HepG2 (cell line): Measurements from ENCODE around the gene HECTD1. TPM values are rescaled to one million over a fixed set of nuclear protein-coding genes. Genes with fewer than 3 reads are reported as not detected.

ENCODE experiments used
- ATAC-seq: fragments of 200-7000 bp; cut with Tn5 transposase; 3 replicates; pipeline ENCODE4 v1.9.1; 2020; ENCODE audit warnings: mild to moderate bottlenecking, moderate library complexity
- BruUV-seq: library from RNA; stranded (reverse); fragments of 400-500 nt; replicated peaks from 2 replicates; lab custom pipeline; 2021; lab: Mats Ljungman, UMichigan
- CTCF ChIA-PET: fragments of 300-600 bp; formaldehyde crosslinking; extraction: SDS; loops from one replicate; lab custom pipeline; 2021; ENCODE audit warnings: low total read pairs, inconsistent platforms, low intra/inter-chr PET ratio; lab: Yijun Ruan, JAX
- POLR2A ChIA-PET: fragments of 350-600 bp; sonication (Branson Sonifier 250); formaldehyde crosslinking; loops from one replicate; lab custom pipeline; 2020; ENCODE audit warnings: antibody characterized with exemption, inconsistent platforms; lab: Yijun Ruan, JAX
- DNase-seq: peaks from one replicate; pipeline ENCODE4 v3.0.0-alpha.2; 2015; ENCODE audit warnings: low spot score
- FAIRE-seq: peaks from 3 replicates; lab custom pipeline; 2011; peaks lifted over from hg19 to GRCh38; lab: Jason Lieb, UNC
- H2AFZ ChIP-seq: one replicate; pipeline ENCODE4 v1.6.1; 2011; ENCODE audit warnings: low read length, inconsistent platforms
- H3K27ac ChIP-seq: fragments of 300-600 bp; 3 replicates; pipeline ENCODE4 v1.8.0; 2011; ENCODE audit warnings: mixed run types, mild to moderate bottlenecking, mixed read lengths, low read length, inconsistent platforms; ENCODE audit not compliant: insufficient read depth; ENCODE audit errors: extremely low read length
- H3K27me3 ChIP-seq, 2 experiments: fragments of 200-600 bp in 1 of 2; 2 replicates in 1 of 2; 3 replicates in 1 of 2; pipeline versions ENCODE4 v1.6.0 to v1.8.0; 2011; ENCODE audit warnings: low read length in 2 of 2, mild to moderate bottlenecking in 2 of 2, moderate library complexity in 2 of 2, inconsistent platforms in 1 of 2; ENCODE audit not compliant: insufficient read depth in 2 of 2, control insufficient read depth in 1 of 2
- H3K36me3 ChIP-seq, 2 experiments: fragments of 200-600 bp in 1 of 2; replicated peaks in 1 of 2; 2 replicates in 1 of 2; 3 replicates in 1 of 2; pipeline versions ENCODE4 v1.5.1 to v1.8.0; 2011; ENCODE audit warnings: low read length in 2 of 2, inconsistent platforms in 1 of 2; ENCODE audit not compliant: insufficient read depth in 2 of 2, control insufficient read depth in 1 of 2
- H3K4me1 ChIP-seq: 2 replicates; pipeline ENCODE4 v1.5.1; 2012; ENCODE audit warnings: low read length, inconsistent platforms; ENCODE audit not compliant: insufficient read depth
- H3K4me2 ChIP-seq: 2 replicates; pipeline ENCODE4 v1.6.0; 2011; ENCODE audit warnings: low read depth, low read length, inconsistent platforms
- H3K4me3 ChIP-seq, 3 experiments: fragments of 200-600 bp in 1 of 3; sonication (generic), shearing (Covaris generic) in 1 of 3; replicated peaks in 1 of 3; 2 replicates each; pipeline ENCODE4 v1.5.1; 2011 to 2016; ENCODE audit warnings: low read length in 3 of 3, inconsistent platforms in 2 of 3, low read depth in 2 of 3, mild to moderate bottlenecking in 2 of 3, control low read depth in 1 of 3, mixed read lengths in 1 of 3; ENCODE audit not compliant: insufficient read depth in 1 of 3
- H3K79me2 ChIP-seq: one replicate; pipeline ENCODE4 v1.6.1; 2011; ENCODE audit warnings: low read length, inconsistent platforms; ENCODE audit not compliant: insufficient read depth
- H3K9ac ChIP-seq: 2 replicates; pipeline ENCODE4 v1.6.0; 2011; ENCODE audit warnings: mild to moderate bottlenecking, low read depth, low read length, inconsistent platforms; ENCODE audit not compliant: insufficient read depth
- H3K9me3 ChIP-seq: 2 replicates; pipeline ENCODE4 v1.5.1; 2012; ENCODE audit warnings: mild to moderate bottlenecking, low read length
- H4K20me1 ChIP-seq: 2 replicates; pipeline ENCODE4 v1.6.0; 2011; ENCODE audit warnings: inconsistent platforms, mild to moderate bottlenecking, low read length, moderate library complexity; ENCODE audit not compliant: insufficient read depth
- E2F2 ChIP-seq: sonication (generic); formaldehyde crosslinking; IDR thresholded peaks from 2 replicates; pipeline ENCODE4 v1.4.0; 2020; ENCODE audit warnings: missing genetic modification reagents, borderline replicate concordance
- FOXA3 ChIP-seq: IDR thresholded peaks from 2 replicates; pipeline ENCODE4 v1.6.1; 2016; ENCODE audit warnings: missing genetic modification reagents, missing compliant biosample characterization
- GATAD2A ChIP-seq: IDR thresholded peaks from 2 replicates; pipeline ENCODE4 v1.6.1; 2016
- HINFP ChIP-seq: sonication (generic); formaldehyde crosslinking; IDR thresholded peaks from 2 replicates; pipeline ENCODE4 v1.4.0; 2020; ENCODE audit warnings: low read depth, mild to moderate bottlenecking, missing genetic modification reagents
- HOMEZ ChIP-seq: IDR thresholded peaks from 2 replicates; pipeline ENCODE4 v1.6.1; 2016; ENCODE audit warnings: low read depth
- ISL2 ChIP-seq: sonication (generic); formaldehyde crosslinking; IDR thresholded peaks from 2 replicates; pipeline ENCODE4 v1.5.0; 2020; ENCODE audit warnings: missing genetic modification reagents
- KDM3A ChIP-seq: IDR thresholded peaks from 2 replicates; pipeline ENCODE4 v1.6.1; 2018; ENCODE audit warnings: low read depth, missing compliant biosample characterization
- MATR3 ChIP-seq: sonication (generic); formaldehyde crosslinking; IDR thresholded peaks from 2 replicates; pipeline ENCODE4 v1.4.0; 2020; ENCODE audit warnings: missing genetic modification reagents
- NR2F1 ChIP-seq, 2 experiments: fragments of 450-650 bp in 1 of 2; formaldehyde crosslinking in 1 of 2; IDR thresholded peaks; 2 replicates each; pipeline versions ENCODE4 v1.5.0 to v1.6.1; 2016 to 2020; ENCODE audit warnings: mild to moderate bottlenecking in 1 of 2, missing compliant biosample characterization in 1 of 2, missing genetic modification reagents in 1 of 2, moderate library complexity in 1 of 2
- TCF7L2 ChIP-seq: IDR thresholded peaks from 2 replicates; pipeline ENCODE4 v1.6.1; 2011; ENCODE audit warnings: mild to moderate bottlenecking, low read depth, low read length, moderate library complexity
- XBP1 ChIP-seq: sonication (generic); formaldehyde crosslinking; IDR thresholded peaks from 2 replicates; pipeline ENCODE4 v1.5.0; 2020; ENCODE audit warnings: missing genetic modification reagents
- ZBTB26 ChIP-seq: IDR thresholded peaks from 2 replicates; pipeline ENCODE4 v1.6.1; 2016; ENCODE audit warnings: missing compliant biosample characterization, missing genetic modification reagents, borderline replicate concordance
- ZBTB7B ChIP-seq: sonication (generic); formaldehyde crosslinking; IDR thresholded peaks from 2 replicates; pipeline ENCODE4 v1.4.0; 2020; ENCODE audit warnings: missing genetic modification reagents
- ZFP36L1 ChIP-seq: sonication (generic); formaldehyde crosslinking; IDR thresholded peaks from 2 replicates; pipeline ENCODE4 v1.8.0; 2022; ENCODE audit warnings: mild to moderate bottlenecking, missing genetic modification reagents, moderate library complexity
- ZNF335 ChIP-seq: sonication (generic); formaldehyde crosslinking; IDR thresholded peaks from 2 replicates; pipeline ENCODE4 v1.4.0; 2020; ENCODE audit warnings: missing genetic modification reagents
- ZNF44 ChIP-seq: sonication (generic); formaldehyde crosslinking; IDR thresholded peaks from 2 replicates; pipeline ENCODE4 v1.5.1; 2020; ENCODE audit warnings: mild to moderate bottlenecking, missing genetic modification reagents
- ZNF546 ChIP-seq: sonication (generic); formaldehyde crosslinking; conservative IDR thresholded peaks from 2 replicates; pipeline ENCODE4 v1.8.1; 2023; ENCODE audit warnings: mild to moderate bottlenecking, missing genetic modification reagents
- ZNF589 ChIP-seq: sonication (generic); formaldehyde crosslinking; conservative IDR thresholded peaks from 2 replicates; pipeline ENCODE4 v1.8.0; 2022; ENCODE audit warnings: mild to moderate bottlenecking, moderate library complexity, missing genetic modification reagents
- ZNF615 ChIP-seq: sonication (generic); formaldehyde crosslinking; IDR thresholded peaks from 2 replicates; pipeline ENCODE4 v1.5.0; 2020; ENCODE audit warnings: mild to moderate bottlenecking, missing genetic modification reagents, borderline replicate concordance
- ZNF674 ChIP-seq: sonication (generic); formaldehyde crosslinking; IDR thresholded peaks from 2 replicates; pipeline ENCODE4 v1.5.0; 2020; ENCODE audit warnings: low read depth, mild to moderate bottlenecking, missing genetic modification reagents
- ZSCAN12 ChIP-seq: sonication (generic); formaldehyde crosslinking; IDR thresholded peaks from 2 replicates; pipeline ENCODE4 v1.9.0; 2021; ENCODE audit warnings: mild to moderate bottlenecking, missing genetic modification reagents
- ZSCAN29 ChIP-seq: sonication (generic); formaldehyde crosslinking; conservative IDR thresholded peaks from 2 replicates; pipeline ENCODE4 v1.4.0; 2020; ENCODE audit warnings: mild to moderate bottlenecking, missing genetic modification reagents
- WGBS: methylation state at CpG from one replicate; pipeline ENCODE4 v1.1.6; 2017; ENCODE audit warnings: low lambda C conversion rate; 5-methylcytosine and 5-hydroxymethylcytosine counted together
- in situ Hi-C: cut with HindIII; loops from 2 replicates; pipeline ENCODE4 v1.10.0; 2017; ENCODE audit warnings: low pct_unique_long_range_greater_than_20kb; ENCODE audit not compliant: extremely low pct_ligation_motif_present
- intact Hi-C: fragments of 100-400 bp; cut with micrococcal nuclease; formaldehyde crosslinking; loops from one replicate; pipeline ENCODE4 v1.10.0; 2022; ENCODE audit not compliant: unreplicated experiment
- polyA plus RNA-seq, 8 experiments: library from polyadenylated mRNA; depleted of rRNA in 3 of 8; stranded (reverse) in 7 of 8; unstranded in 1 of 8; fragments of >200 nt; fragmentation: Illumina TruSeq in 4 of 8; extraction: Trizol in 4 of 8; gene quantifications; 2 replicates each; pipeline versions ENCODE4 v1.2.1 to v1.2.3, GENCODE V29; 2011 to 2016; ENCODE audit warnings: low read depth in 4 of 8, missing spikeins in 1 of 8, mixed read lengths in 1 of 8; ENCODE audit not compliant: insufficient read depth in 1 of 8
- total RNA-seq, 5 experiments: library from RNA; depleted of rRNA; stranded (reverse); fragments of >200 nt; fragmentation: Illumina TruSeq; extraction: Trizol; gene quantifications; 2 replicates each; pipeline ENCODE4 v1.2.3, GENCODE V29; 2016; ENCODE audit warnings: low read depth in 1 of 5

Gene HECTD1
- total and polyA plus RNA-seq, 2 of the 13 experiments (the other 11 are each of a cell fraction or from before 2014, with no cell fraction given): 312 to 560 TPM

GRCh38 chr14:31092160-31092708 is 115.4 kb downstream of the HECTD1 start:
- no peak for ATAC-seq
- Histone ChIP-seq H3K4me1 (peaks cover 37% of the 10 kb centered on the region), H4K20me1 (no peaks in the 10 kb centered on the region), H3K79me2 (no peaks in the 10 kb centered on the region), H3K36me3 (peaks cover 0 to 2% of the 10 kb centered on the region in 2 experiments; a peak in 1 of 5 replicates), H3K9ac (no peak overlapping the region), H3K9me3 (no peaks in the 10 kb centered on the region), H3K4me2 (peak overlapping the region; percentile 60), H3K27ac (peak overlapping the region; percentile 79), H3K4me3 (no peak overlapping the region; a peak in 1 of 6 replicates), H2AFZ (no peak overlapping the region), H3K27me3 (no peaks in the 10 kb centered on the region)
- ChIA-PET POLR2A (interaction anchor here (2.8 kb wide), 1 partner anchor 66 kb away, joined by 6 read pairs; the partner anchor contains the start of gene STRN3), CTCF (no interaction called here)
- no peak for DNase-seq
- intact Hi-C loops: no loop called here
- in situ Hi-C loops: no loop called here
- no peak for FAIRE-seq
- no TSS peak for BruUV-seq
- 40% methylated on average over 2 of the region's 2 CpGs for WGBS
- TF ChIP-seq ZBTB26 (CRISPR knock-in tag) (no peak), HOMEZ (CRISPR knock-in tag) (peak; percentile 71; the same call in 1 of the 2 replicates), ZSCAN29 (CRISPR knock-in tag) (no peak), ZNF546 (CRISPR knock-in tag) (no peak), E2F2 (no peak), ZNF589 (CRISPR knock-in tag) (no peak), GATAD2A (CRISPR knock-in tag) (peak; percentile 61), ISL2 (CRISPR knock-in tag) (no peak), TCF7L2 (no peak), FOXA3 (0 out of 2 replicates have a peak, but pooled peaks have one; percentile 12), ZSCAN12 (CRISPR knock-in tag) (no peak), ZNF335 (no peak), NR2F1 (CRISPR knock-in tag; IDR thresholded peaks at IDR 0.05) (no peak), ZFP36L1 (CRISPR knock-in tag) (no peak), ZNF615 (CRISPR knock-in tag) (no peak), XBP1 (CRISPR knock-in tag) (no peak), ZNF44 (CRISPR knock-in tag) (no peak), MATR3 (CRISPR knock-in tag) (no peak), HINFP (CRISPR knock-in tag) (no peak), ZNF674 (CRISPR knock-in tag) (no peak), ZBTB7B (CRISPR knock-in tag) (0 out of 2 replicates have a peak, but pooled peaks have one; percentile 32), KDM3A (CRISPR knock-in tag) (no peak)
